HG02943 (cell line): Measurements from ENCODE around the gene NOCT.
A peak's percentile ranks its signal among the peaks of the same experiment; 100 is the strongest.
"Not testable (repeated sequence)": the region's sequence is repeated elsewhere in the genome, so short reads cannot be mapped to it uniquely, and the experiment has no call there.

Experiments
- ATAC-seq: cut with Tn5 transposase; IDR thresholded peaks from one replicate; pipeline ENCODE4 v1.9.1; 2021; ENCODE audit warnings: mild to moderate bottlenecking, low read depth, moderate library complexity; ENCODE audit not compliant: unreplicated experiment

NOCT gene

GRCh38 chr4:139042981-139043460 lies 27.4 kb downstream of the NOCT start:
- no peak for ATAC-seq

GRCh38 chr4:139044291-139044690 lies 28.7 kb downstream of the NOCT start:
- ATAC-seq, result no peak

GRCh38 chr4:139048026-139048425 lies 32.4 kb downstream of the NOCT start:
- ATAC-seq, result no peak

GRCh38 chr4:139050446-139050845 lies 34.9 kb downstream of the NOCT start:
- ATAC-seq, result no peak

GRCh38 chr4:139053909-139054308 lies 38.3 kb downstream of the NOCT start:
- ATAC-seq, result no peak

- no peak for ATAC-seq
Observed at GRCh38 chr4:139054791-139055505, 39.4 kb downstream of the NOCT start.

- ATAC-seq, result not testable (repeated sequence)
Observed at GRCh38 chr4:139059026-139059425, 43.4 kb downstream of the NOCT start.

GRCh38 chr4:139060591-139060990 lies 45.0 kb downstream of the NOCT start:
- ATAC-seq, result no peak

GRCh38 chr4:139076016-139076744 lies 60.6 kb downstream of the NOCT start:
- ATAC-seq, result no peak

- no peak for ATAC-seq
Observed at GRCh38 chr4:139077567-139078355, 62.2 kb downstream of the NOCT start.

GRCh38 chr4:139078926-139079325 lies 63.3 kb downstream of the NOCT start:
- ATAC-seq, result no peak

GRCh38 chr4:139082750-139083606 lies 67.4 kb downstream of the NOCT start:
- ATAC-seq, result peak; percentile 79

GRCh38 chr4:139083607-139083955 lies 68.0 kb downstream of the NOCT start:
- peak; percentile 42 for ATAC-seq

GRCh38 chr4:139083956-139084803 lies 68.6 kb downstream of the NOCT start:
- peak; percentile 63 for ATAC-seq

GRCh38 chr4:139084804-139085093 lies 69.2 kb downstream of the NOCT start:
- ATAC-seq, result no peak

- ATAC-seq, result no peak
Observed at GRCh38 chr4:139085141-139085540, 69.6 kb downstream of the NOCT start.

- no peak for ATAC-seq
Observed at GRCh38 chr4:139092271-139092670, 76.7 kb downstream of the NOCT start.
